ENCODE data around the gene RPL22.

DNA sequence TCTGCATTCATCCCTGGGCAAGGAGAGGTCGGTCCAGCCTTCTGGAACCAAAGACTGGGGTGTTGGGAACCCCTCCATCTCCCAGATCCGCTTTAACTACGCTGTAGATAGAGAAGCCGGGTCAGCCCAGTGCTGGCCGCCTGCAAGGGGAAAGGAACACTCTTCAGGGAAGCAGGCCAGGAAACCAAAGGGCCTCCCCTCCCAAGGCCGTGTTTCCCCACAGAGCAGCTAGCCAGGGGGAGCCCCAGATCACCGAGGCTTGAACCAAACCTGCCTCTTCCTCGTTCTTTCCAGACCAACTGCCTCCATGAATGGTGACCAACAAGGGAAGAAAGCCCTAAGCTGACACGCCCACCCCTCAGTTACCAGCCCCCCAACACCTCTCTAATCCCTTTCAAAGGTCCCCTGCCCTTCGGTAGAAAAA, 18.0 kb downstream of the RPL22 start:
- TF ChIP-seq, protein P1, sequence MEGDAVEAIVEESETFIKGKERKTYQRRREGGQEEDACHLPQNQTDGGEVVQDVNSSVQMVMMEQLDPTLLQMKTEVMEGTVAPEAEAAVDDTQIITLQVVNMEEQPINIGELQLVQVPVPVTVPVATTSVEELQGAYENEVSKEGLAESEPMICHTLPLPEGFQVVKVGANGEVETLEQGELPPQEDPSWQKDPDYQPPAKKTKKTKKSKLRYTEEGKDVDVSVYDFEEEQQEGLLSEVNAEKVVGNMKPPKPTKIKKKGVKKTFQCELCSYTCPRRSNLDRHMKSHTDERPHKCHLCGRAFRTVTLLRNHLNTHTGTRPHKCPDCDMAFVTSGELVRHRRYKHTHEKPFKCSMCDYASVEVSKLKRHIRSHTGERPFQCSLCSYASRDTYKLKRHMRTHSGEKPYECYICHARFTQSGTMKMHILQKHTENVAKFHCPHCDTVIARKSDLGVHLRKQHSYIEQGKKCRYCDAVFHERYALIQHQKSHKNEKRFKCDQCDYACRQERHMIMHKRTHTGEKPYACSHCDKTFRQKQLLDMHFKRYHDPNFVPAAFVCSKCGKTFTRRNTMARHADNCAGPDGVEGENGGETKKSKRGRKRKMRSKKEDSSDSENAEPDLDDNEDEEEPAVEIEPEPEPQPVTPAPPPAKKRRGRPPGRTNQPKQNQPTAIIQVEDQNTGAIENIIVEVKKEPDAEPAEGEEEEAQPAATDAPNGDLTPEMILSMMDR (conservative IDR thresholded peaks at IDR 0.05; ENCODE audit: low read depth, low read length), result no peak
- no peak for TF ChIP-seq EZH2 (IDR thresholded peaks at IDR 0.05; ENCODE audit: borderline replicate concordance, low read depth, low read length, poor library complexity, severe bottlenecking)
